ENCODE measurements around the gene VKORC1. TPM values are rescaled to one million over a fixed set of nuclear protein-coding genes. Genes with fewer than 3 reads are reported as not detected.
"Not testable (repeated sequence)": the region's sequence is repeated elsewhere in the genome, so short reads cannot be mapped to it uniquely, and the experiment has no call there.

The VKORC1 gene
- polyA plus RNA-seq, 1 of the 3 experiments (the other 2 are of a cell fraction): 434 TPM

- TF ChIP-seq REST (IDR thresholded peaks at IDR 0.05; ENCODE audit: low read depth, low read length) (no peak), FOSL2 (IDR thresholded peaks at IDR 0.05; ENCODE audit: borderline replicate concordance, low read depth) (no peak), ELF1 (IDR thresholded peaks at IDR 0.05) (no peak; the same call in 1 of the 2 replicates)
Observed at GRCh38 chr16:31141489-31142108, 47.0 kb upstream of the VKORC1 start (continued).

GRCh38 chr16:31141071-31141469 lies 46.5 kb upstream of the VKORC1 start:
- Histone ChIP-seq H3K4me1 (ENCODE audit: control insufficient read depth in 1 of 2, insufficient read depth in 2 of 2, low read depth in 1 of 2, low read length in 1 of 2) (peaks cover 12 to 22% of the 10 kb centered on the region in 2 experiments; a peak in 2 of 4 replicates), H3F3A (replicated peaks; ENCODE audit: insufficient read depth) (peaks cover 10% of the 10 kb centered on the region), H3K4me2 (peak overlapping the region; percentile 69; the same call in 1 of the 2 replicates), H3K27ac (ENCODE audit: low read depth in 2 of 2, low read length in 1 of 2) (peak overlapping the region in 1 of 2 experiments; percentile 78; a peak in 2 of 4 replicates)
- not testable (repeated sequence) for H3K79me2 ChIP-seq (ENCODE audit: insufficient read depth); H3K9ac ChIP-seq; H3K9me3 ChIP-seq; H2AFZ ChIP-seq (ENCODE audit: low read depth); H3K27me3 ChIP-seq (ENCODE audit: insufficient read depth); H4K20me1 ChIP-seq (ENCODE audit: insufficient read depth); H3K36me3 ChIP-seq (replicated peaks in 1 of 2; ENCODE audit: control insufficient read depth in 1 of 2, insufficient read depth in 2 of 2, low read length in 1 of 2); H3K9me2 ChIP-seq; DNase-seq; H3K4me3 ChIP-seq (ENCODE audit: low read depth in 2 of 2, low read length in 1 of 2)
- WGBS (ENCODE audit: low lambda C conversion rate): 92% methylated on average over 9 of the region's 9 CpGs
- POLR2A ChIA-PET: interaction anchor here (2.6 kb wide), 1 partner anchor 23 kb away, joined by 43 read pairs; the partner anchor contains the start of gene KAT8
- CTCF ChIA-PET: interaction anchor here (0.7 to 4.6 kb wide), 8 partner anchors 11 to 318 kb away, joined by 3 to 38 read pairs (median 18); partner anchors contain the start of genes ARMC5, HSD3B7, ZNF646 and ZNF668

GRCh38 chr16:31138621-31139578 lies 44.3 kb upstream of the VKORC1 start:
- peaks cover 5% of the 10 kb centered on the region for H3F3A ChIP-seq (replicated peaks; ENCODE audit: insufficient read depth)
- no peak overlapping the region; the same call in 1 of the 2 replicates for H3K9ac ChIP-seq
- peak; percentile 47 for DNase-seq
- POLR2A ChIA-PET: no interaction called here
- no peaks in the 10 kb centered on the region for H3K36me3 ChIP-seq (replicated peaks in 1 of 2; ENCODE audit: control insufficient read depth in 1 of 2, insufficient read depth in 2 of 2, low read length in 1 of 2)
- no peaks in the 10 kb centered on the region for H4K20me1 ChIP-seq (ENCODE audit: insufficient read depth)
- no peaks in the 10 kb centered on the region for H3K9me3 ChIP-seq
- H3K9me2 ChIP-seq: no peaks in the 10 kb centered on the region
- H3K4me3 ChIP-seq (ENCODE audit: low read depth in 2 of 2, low read length in 1 of 2): no peak overlapping the region
- peak overlapping the region; percentile 72; the same call in 1 of the 2 replicates for H2AFZ ChIP-seq (ENCODE audit: low read depth)
- no peaks in the 10 kb centered on the region for H3K27me3 ChIP-seq (ENCODE audit: insufficient read depth)
- peak overlapping the region; percentile 46; the same call in 1 of the 2 replicates for H3K4me2 ChIP-seq
- no peaks in the 10 kb centered on the region for H3K79me2 ChIP-seq (ENCODE audit: insufficient read depth)
- H3K4me1 ChIP-seq (ENCODE audit: control insufficient read depth in 1 of 2, insufficient read depth in 2 of 2, low read depth in 1 of 2, low read length in 1 of 2): peaks cover 12 to 36% of the 10 kb centered on the region in 2 experiments; a peak in 2 of 4 replicates
- CTCF ChIA-PET: no interaction called here
- H3K27ac ChIP-seq (ENCODE audit: low read depth in 2 of 2, low read length in 1 of 2): no peak overlapping the region; a peak in 1 of 4 replicates
- WGBS (ENCODE audit: low lambda C conversion rate): 63% methylated on average over 19 of the region's 27 CpGs
- peak; percentile 64 for TF ChIP-seq NFIC (IDR thresholded peaks at IDR 0.05; ENCODE audit: borderline replicate concordance)
- 0 out of 2 replicates have a peak, but pooled peaks have one; percentile 23 for TF ChIP-seq TEAD4 (IDR thresholded peaks at IDR 0.05; ENCODE audit: borderline replicate concordance, insufficient read depth)
- TF ChIP-seq ZBTB33 (IDR thresholded peaks at IDR 0.05; ENCODE audit: borderline replicate concordance, low read depth): no peak
- TF ChIP-seq MAX (IDR thresholded peaks at IDR 0.05; ENCODE audit: low read depth): peak; percentile 80
- peak; percentile 69 for TF ChIP-seq GABPA (IDR thresholded peaks at IDR 0.05; ENCODE audit: low read depth)
- TF ChIP-seq PBX3 (IDR thresholded peaks at IDR 0.05): peak; percentile 26; the same call in 1 of the 2 replicates
- peak; percentile 46; the same call in 1 of the 2 replicates for TF ChIP-seq USF1 (IDR thresholded peaks at IDR 0.05; ENCODE audit: borderline replicate concordance, low read depth)

All from SK-N-SH (cell line).